GM21447 (cell line): ENCODE measurements around the gene DCP2.
A peak's percentile ranks its signal among the peaks of the same experiment; 100 is the strongest.

Experiments
- ATAC-seq: cut with Tn5 transposase; IDR thresholded peaks from one replicate; pipeline ENCODE4 v1.9.1; 2021; ENCODE audit not compliant: unreplicated experiment

DCP2 gene

DNA sequence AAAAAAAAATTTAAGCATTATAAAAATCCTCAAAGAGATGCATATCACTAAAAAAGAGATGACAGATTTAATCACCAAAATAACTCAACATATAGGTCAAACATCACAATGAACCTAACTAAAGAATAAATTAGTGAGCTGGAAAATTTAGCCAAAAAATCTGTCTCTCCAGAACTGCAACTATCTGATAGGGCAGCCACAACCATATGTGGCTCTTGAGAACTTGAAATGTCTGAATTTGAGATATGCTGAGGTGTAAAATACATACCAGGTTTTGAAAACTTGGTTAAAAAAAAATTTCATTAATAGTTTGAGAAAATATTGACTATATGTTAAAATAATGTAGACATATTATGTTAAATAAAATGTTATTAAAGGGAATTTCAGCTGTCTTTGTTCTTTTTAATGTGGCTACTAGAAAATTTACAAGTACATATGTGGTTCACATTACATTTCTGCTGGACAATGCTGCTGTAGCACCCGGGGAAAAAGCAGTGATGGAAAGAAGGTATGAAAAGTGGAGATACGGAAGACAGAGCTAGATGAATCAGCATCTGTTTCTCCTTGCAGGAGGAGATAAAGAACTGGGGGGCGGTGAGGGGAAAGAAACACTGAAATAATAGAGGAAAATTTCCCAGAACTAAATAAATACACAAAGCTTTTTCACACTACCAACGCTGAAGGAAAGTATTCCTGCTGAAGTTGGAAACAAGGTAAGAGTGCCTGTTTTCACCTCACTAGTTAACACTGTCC is 66.1 kb downstream of the DCP2 start:
- no peak for ATAC-seq

DNA sequence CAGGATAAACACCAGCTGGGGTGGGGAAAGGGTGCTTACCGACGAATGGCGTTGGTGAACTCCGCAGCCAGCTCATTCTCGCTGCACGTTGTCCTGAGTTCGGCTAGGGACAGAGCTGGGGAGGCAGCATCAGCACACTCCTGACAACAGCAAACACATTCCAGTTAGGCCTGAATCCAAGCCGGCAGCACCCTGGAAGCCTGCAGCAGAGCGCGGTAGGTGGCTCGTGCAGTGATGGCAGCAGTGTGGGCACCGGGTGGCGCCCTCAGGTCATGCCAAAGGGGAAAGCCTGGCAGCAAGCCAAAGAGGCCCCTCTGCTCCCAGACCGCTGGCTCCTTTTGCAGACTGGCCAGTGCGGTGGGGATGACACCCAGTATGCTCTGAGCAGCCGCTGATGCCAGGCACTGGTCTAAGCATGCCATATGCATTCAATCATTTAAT is 66.9 kb downstream of the DCP2 start:
- no peak for ATAC-seq

DNA sequence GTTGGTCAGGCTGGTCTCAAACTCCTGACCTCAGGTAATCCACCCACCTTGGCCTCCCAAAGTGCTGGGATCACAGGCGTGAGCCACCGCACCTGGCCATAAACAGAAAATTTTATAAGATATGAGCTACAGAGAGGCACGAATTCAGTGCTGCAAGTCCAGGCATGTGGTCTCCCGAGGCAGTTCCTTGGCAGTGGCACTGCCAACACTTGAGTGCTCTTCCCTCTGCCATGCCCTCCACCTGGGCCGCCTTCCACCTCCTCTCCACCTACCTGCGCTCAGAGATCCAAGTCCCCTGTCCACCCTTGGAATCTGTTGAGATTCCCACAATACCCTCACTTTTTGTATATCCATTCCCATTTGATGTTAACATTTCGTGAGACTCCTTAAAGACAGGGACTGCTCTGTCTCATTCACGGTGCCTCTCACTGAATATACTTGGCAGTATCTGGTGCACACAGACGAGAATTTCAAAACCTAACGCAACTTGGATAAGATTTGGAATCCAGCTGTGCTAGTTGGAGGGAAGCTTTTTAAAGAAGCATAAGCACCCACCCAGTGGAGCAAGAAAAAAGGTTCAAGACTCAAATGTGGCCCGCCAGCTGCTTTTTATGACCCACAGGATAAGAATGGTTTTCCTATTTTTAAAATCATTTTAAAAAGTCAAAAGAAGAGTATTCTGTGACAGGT is 68.3 kb downstream of the DCP2 start:
- ATAC-seq, result no peak

DNA sequence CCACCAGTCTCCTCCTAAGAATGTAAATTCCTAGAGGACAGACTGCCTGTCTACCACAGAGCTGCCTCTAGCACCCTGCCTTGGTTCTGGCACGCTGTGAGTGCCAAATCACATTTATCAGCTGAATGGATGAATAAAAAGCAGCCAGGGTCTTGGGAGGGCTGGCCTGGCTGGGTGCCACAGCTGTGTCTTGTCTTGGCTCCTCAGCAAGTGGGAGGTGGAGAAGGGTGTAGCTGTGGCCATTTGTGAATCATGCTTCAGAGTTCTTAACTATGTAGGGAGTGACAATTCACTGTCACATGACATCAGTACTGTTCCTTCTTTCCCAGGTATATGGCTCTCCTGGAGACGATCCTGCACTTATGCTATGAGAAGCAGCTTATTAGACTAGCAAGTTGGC is 70.6 kb downstream of the DCP2 start:
- no peak for ATAC-seq

DNA sequence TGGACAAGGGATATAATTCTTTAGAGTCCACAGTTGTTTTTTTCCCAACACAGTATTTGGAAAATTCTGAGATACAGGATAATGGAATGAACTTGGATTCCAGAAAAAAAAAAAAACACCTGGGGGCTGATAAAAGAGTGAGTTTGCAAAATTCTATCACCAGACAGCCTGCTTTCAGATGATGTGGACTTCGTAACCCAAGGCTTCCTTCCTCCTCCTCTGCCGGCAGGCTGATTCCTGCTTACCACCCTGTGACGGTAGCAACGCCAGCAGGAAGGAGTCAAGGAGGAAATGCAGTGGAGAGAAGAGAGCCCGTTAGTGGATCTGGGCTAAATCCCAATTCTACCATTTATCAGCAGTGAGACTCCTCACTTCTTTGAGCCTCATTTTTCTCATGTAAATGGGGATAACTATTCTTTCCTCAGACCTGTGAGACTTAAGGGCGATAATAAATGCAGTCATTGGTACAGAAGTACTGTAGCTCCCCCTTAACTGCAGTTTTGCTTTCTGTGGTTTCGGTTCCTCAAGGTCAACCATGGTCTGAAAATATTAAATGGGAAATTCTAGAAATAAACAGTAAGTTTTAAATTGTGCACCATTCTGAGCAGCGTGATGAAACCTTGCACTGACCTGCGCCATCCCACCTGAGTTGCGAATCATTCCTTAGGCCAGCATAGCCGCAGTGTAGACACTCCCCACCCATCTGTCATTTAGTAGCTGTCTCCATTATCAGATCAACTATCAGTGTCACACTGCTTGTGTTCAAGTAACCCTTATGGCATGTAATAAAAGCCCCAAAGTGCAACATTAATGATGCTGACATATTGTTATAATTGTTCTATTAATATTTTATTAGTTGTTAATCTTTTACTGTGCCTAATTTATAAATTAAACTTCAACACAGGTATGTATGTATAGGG is 71.4 kb downstream of the DCP2 start:
- ATAC-seq, result peak; percentile 88

DNA sequence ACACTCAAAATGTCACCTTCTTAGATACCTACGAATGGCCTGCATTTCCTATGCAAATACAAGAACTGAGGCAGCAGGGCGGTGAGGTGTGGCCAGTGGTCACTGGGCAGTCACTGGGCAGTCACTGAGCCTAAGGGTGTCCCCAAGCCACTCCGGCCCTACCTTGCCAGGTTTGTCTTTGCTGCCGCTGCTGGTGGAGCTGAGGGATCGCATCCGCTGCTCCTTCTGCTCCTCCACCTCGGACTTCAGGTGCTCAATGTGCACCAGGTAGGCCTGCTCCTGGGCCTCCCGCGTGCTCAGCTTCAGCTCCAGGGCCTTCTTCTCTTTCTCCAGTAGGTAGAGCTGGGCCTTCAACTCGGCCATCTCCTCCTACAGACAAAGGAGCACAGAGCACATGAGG is 72.3 kb downstream of the DCP2 start:
- ATAC-seq, result no peak

DNA sequence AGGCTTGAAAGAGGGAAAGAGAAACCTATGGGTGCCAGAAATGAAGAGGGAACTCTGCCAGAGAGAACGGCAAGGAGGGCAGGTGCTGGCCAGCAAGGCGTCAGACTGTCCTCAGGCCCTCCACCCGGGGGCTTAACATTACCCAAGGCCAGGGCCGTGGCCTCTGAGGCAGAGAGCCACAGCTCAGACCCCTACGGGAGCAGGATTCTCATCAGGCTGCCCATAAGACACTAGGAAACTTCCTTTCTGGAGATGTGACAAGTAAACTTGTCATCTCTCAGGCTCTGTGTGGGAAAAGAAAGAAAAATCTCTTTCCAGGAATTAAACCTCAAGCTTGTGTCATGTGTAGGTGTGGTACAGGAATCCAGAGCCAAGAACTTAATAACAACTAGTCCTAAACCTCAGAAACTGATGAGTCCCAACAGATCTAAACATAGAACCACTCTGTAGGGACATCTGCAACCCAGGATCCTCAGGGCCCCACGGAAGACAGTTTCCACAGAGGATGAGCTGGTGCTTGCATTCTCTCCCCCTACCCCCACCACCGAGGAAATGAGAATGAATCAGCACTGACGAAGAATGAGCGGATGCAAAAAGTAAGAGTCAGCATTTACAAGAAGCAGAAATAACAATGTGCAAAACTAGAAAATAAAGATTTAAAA is 74.3 kb downstream of the DCP2 start:
- ATAC-seq, result no peak

DNA sequence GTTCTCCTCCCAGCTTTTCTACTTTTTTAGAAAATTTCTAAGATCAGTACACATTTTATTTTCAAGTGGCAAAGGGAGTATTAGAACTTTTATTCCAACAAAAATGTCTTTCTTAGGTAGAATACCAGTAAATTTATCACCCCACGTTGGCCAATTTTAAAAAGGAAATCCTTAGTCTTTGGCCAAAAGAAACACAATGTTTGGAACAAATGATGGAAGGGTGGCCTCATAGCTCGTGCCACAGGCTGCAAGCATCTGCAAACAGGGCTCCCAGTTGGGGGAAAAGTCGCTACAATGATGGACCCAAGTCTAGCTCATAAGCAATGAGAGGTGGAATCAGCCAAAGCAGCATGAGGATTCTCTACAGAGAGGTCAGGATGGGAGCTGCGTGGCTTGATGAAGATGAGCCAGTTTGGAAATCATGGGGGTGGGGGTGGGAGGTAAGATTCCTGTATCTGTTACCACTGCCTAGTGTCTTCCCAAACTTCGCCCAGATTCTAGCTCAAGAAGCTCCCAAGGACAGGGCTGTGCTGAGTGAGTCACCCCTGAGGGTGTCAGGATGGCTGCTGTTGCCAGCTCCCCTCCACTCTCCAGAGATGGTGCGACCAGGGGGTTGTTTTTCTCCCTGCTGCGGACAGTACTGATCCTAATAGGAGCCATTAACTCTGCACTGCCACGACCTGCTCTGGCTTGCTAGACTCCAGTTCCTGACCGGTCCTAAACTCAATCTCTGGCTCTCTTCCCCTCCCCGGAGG is 75.6 kb downstream of the DCP2 start:
- ATAC-seq, result no peak

DNA sequence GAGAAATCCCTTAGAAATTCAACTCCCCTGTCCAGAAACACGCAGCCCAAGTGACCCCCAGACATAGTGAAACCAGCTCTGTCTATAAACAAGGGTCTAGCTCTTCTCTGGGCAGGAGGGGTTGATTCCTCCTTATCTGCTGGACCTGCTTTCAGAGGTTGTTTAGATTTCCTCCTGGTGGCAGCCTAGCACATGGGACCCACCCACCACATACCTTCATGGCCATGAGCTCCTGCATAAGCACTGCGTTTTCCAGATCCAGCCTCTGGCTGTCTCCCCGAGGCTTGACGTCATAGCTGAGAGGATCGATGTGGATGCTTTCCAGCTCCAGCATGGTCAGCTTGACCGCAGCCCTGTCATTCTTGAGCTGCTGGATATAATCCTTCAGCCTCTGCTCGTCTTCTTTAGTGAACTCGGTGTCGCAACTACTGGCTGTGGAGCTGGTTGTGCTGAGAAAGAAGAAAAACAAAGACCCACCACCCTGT is 77.0 kb downstream of the DCP2 start:
- ATAC-seq, result no peak

DNA sequence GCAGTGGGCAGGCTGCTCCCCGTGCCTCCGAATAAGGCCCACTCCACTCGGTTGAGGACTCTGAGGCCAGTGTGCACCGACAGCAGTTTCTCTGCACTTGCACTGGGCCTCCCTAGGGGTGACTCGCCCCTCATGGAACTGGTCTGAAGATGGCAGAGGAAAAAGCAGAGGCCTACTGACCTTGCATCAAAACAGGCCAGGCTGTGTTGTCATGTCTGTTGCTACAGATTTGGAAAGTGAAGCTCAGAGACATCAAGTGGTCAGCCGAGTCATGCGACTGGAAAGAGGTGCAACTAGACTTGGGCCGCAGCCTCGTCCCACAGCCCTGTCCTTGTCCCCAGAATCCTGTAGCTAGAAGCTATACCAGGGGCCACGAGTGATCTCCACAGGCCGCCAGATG is 78.3 kb downstream of the DCP2 start:
- ATAC-seq, result no peak

DNA sequence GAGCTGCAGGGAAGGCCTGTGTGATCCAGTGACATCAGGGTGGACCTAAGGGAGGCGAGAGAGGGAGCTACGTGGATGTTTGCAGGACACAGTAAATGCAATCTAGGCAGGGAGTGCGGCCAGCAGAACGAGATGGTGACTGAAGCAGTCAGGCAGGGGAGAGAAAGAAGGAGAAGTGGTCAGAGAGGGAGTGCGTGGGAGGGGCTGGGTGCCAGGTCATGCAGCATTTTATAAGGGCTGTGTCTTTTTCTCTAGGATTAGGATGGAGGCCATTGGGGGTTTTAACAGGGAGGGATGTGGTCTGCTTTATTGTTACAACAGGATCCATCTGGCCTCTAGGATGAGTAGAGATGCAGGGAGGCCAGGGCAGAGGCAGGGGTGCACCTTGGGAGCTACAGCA is 80.4 kb downstream of the DCP2 start:
- ATAC-seq, result no peak

DNA sequence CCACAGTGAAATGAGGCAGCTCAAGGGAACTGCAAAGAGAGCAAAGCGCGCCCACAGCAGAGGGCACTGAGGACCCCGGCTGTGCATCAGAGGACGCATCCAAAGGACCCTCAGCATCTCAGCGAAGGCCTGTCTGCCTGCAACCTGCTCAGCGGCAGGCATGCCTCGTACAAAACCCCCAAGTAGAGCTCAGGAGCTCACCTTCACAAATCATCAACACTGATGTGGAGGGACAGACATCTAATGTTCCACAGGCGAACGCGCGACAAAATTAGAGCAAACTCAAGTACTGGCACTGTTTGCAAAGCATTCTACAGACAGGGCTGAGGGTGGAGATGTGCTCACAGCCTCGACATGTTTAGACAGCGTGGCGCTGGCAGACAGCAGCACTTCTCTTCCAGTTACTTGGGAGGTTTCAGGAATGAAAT is 81.0 kb downstream of the DCP2 start:
- no peak for ATAC-seq

DNA sequence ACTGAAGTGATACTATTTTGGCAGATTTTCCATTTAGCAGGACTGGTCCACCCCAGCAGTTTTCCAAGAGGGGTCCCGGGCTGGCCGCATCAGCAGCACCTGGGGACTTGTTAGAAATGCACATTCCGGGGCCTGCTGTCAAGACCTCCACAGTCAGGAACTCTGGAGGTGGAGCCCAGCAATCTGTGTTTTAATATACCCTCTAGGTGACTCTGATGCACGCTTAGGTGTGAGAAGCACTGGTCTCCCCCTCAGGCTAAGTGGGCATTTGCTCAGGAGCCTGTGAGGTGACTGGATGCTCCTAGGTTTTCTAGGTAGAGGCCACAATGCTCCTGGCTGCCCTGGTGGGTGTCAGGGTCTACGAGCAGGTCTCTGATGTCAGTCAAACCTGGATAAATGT is 81.7 kb downstream of the DCP2 start:
- ATAC-seq, result no peak

DNA sequence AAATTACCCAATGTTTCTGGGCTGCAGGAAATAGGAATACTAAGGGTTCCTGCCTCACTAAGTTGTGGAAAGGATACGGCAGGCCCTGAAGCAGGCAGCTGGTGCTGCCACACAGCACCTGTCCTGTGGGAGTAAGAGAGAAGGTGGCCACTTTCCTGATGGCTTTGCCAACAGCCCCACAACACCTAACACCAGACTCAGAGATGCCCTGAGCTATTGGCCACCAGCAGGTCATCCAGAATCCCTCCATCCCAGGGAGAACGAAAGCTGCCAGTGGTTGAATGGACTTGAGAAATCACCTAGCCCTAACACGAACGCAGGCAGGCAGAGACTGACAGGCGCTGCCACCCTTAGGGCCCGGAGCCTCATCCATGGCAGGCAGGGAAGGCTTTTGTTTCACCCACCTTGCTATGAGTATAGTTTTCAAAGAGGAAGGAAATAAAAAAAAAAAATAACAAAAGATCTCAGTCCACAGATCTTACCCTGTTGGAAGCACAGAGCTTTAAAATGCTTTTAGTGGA is 82.2 kb downstream of the DCP2 start:
- ATAC-seq, result no peak

DNA sequence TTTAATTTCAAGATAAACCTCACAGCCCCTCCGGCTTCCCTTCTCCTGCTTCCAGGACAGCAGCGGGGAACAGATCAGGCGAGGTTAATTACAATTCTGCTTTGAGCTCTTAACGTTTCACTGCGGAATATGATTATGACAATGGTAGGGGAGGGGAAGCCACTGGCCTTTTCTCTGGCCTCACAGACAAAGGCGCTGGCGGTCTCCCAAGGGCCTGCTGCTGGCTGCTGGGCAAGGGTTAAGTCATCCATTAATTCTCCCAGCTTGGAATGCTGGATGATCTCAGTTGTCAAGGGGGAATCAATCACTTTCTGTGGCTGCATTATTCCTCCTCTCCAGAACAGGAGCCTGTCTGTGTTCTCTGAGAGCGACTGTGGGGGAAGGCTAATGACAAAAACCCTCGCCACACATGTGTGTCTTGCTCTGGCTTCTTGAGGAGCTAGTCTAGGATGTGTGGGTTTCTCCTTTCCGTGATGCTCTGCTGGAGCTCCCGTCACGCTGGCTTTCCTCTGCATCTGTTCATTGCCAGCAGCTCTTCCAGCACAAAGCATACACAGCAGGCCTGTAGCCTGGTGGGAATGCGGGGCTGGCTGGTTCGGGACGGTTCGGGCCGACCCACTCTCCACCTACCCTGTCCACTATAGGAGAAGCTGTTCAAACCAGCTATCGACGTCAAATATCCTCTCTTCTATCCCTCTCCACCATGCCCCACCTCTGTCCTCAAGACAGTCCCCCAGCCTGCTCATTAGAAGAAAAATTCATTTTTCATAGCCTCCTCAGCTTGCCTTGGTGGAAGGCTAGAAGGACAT is 82.8 kb downstream of the DCP2 start:
- no peak for ATAC-seq

DNA sequence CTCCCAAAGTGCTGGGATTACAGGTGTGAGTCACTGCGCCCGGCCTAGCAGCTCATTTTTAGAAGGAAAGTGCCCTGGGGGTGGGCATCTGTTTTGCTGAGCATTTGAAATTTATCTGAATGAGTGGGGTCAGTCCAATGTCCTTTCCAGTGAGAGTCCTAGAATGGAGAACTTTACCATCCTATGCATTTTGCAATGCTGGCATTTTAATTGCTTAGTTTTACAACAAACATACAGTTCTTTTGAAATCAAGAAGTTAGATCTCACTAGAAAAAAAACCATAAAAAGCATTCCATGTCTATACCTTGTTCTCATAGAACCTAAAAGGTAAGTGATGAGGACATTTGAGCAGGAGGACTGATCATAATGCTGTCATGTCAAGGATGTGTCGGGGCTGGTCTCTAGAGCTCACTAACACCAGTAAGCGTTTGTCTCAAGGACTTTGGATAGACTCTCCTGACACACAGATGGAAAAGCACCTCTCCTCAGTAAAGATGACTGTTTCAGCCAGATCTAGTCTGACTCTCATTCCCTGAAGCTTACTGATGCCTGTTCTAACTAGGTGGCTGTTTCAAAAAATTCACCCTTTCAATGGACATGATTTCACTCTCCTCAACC is 83.9 kb downstream of the DCP2 start:
- no peak for ATAC-seq

DNA sequence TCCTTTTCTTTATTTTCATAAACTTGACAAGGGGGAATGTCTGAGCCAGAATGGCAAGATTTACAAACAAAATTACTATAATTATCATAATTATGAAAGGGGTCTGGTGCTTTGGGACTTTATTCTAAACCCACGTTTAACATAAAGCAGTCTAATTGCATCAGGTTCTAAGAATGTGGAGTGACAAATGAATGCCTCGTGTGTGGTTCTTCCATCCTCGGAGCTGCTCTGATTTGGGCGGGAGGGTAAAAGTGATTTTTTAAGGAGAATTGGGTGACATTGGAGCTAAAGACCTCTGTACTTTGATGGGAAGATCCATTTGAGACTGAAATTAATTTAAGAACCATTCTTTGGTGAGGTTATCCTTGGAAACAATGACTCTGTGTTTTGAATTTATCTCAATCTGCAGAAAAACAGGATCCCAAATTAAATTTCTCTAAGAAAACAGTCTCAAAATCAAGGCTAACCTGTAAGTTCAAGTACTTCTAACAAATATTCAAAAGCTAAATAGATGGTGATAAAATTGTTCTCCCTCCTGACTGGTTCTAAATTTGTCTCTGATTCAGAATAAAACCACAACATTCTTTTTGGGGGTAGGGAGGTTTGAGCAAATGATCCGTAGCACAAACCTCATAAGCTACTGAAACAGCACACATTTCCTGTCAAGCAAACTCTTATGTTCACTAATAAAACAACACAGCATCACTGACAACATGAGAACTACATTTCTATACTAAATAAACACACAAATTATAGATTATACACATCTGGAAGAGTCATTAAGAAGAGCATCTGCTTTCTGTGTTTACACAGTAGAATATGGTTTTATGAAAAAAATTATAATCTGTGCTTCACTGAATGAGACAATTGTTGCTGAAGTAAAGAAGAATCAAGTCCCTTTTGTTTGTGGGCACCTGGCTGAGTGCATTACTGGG is 85.5 kb downstream of the DCP2 start:
- no peak for ATAC-seq
